DOHH2 (cell line): ENCODE measurements around the gene CHST3.
"Not testable (repeated sequence)": the region's sequence is repeated elsewhere in the genome, so short reads cannot be mapped to it uniquely, and the experiment has no call there.

Experiments used
- CTCF ChIP-seq: fragments of 200-600 bp; sonication (generic); IDR thresholded peaks from one replicate; pipeline ENCODE4 v1.5.1; 2014; ENCODE audit warnings: antibody characterized with exemption, mild to moderate bottlenecking, low read depth, low read length; ENCODE audit not compliant: poor library complexity, severe bottlenecking
- EZH2phosphoT487 ChIP-seq: fragments of 200-600 bp; sonication (generic); IDR thresholded peaks from 2 replicates; pipeline ENCODE4 v1.6.1; 2017; ENCODE audit warnings: borderline replicate concordance, mild to moderate bottlenecking, antibody characterized with exemption, low read length, moderate library complexity, mixed read lengths

- not testable (repeated sequence) for TF ChIP-seq CTCF, EZH2phosphoT487
Measured at GRCh38 chr10:71919956-71920539, 44.1 kb upstream of the CHST3 start.
